GM23338 (cell line): ENCODE results near the gene TRIM52. TPM values are rescaled to one million over a fixed set of nuclear protein-coding genes. Genes with fewer than 3 reads are reported as not detected.

Experiments
- ATAC-seq: fragments of 200-7000 bp; cut with Tn5 transposase; 3 replicates; pipeline ENCODE4 v1.9.1; 2020
- DNase-seq: peaks from one replicate; pipeline ENCODE4 v3.0.0-alpha.2; 2015; ENCODE audit warnings: low spot score
- H2AFZ ChIP-seq: fragments of 200-600 bp; sonication (generic); 2 replicates; pipeline ENCODE4 v1.8.0; 2016; ENCODE audit warnings: antibody characterized with exemption, mild to moderate bottlenecking, moderate library complexity
- H3F3A ChIP-seq: fragments of 200-600 bp; sonication (generic); replicated peaks from 2 replicates; pipeline ENCODE4 v1.8.0; 2017; ENCODE audit warnings: antibody characterized with exemption, mixed run types, low read depth
- H3K27ac ChIP-seq: fragments of 200-600 bp; sonication (generic); 2 replicates; pipeline ENCODE4 v1.6.1; 2016; ENCODE audit warnings: low read depth
- H3K27me3 ChIP-seq: fragments of 200-600 bp; sonication (generic); 2 replicates; pipeline ENCODE4 v1.8.0; 2016; ENCODE audit warnings: mild to moderate bottlenecking, mixed run types, moderate library complexity; ENCODE audit not compliant: insufficient read depth
- H3K36me3 ChIP-seq: fragments of 200-600 bp; sonication (generic); 2 replicates; pipeline ENCODE4 v1.8.0; 2016; ENCODE audit warnings: mild to moderate bottlenecking; ENCODE audit not compliant: insufficient read depth
- H3K4me1 ChIP-seq: fragments of 200-600 bp; sonication (generic); 2 replicates; pipeline ENCODE4 v1.8.0; 2016; ENCODE audit warnings: mild to moderate bottlenecking, moderate library complexity; ENCODE audit not compliant: insufficient read depth
- H3K4me2 ChIP-seq: fragments of 200-600 bp; sonication (generic); 2 replicates; pipeline ENCODE4 v1.7.1; 2017; ENCODE audit warnings: mixed run types
- H3K4me3 ChIP-seq: fragments of 200-600 bp; sonication (generic); 2 replicates; pipeline ENCODE4 v1.6.1; 2016; ENCODE audit warnings: mixed run types
- H3K79me2 ChIP-seq: fragments of 200-600 bp; sonication (generic); replicated peaks from 2 replicates; pipeline ENCODE4 v1.8.0; 2017; ENCODE audit warnings: mild to moderate bottlenecking; ENCODE audit not compliant: insufficient read depth
- H3K9me2 ChIP-seq: fragments of 200-600 bp; sonication (generic); 2 replicates; pipeline ENCODE4 v1.8.0; 2017; ENCODE audit not compliant: insufficient read depth
- H4K20me1 ChIP-seq: fragments of 200-600 bp; sonication (generic); replicated peaks from 2 replicates; pipeline ENCODE4 v1.8.0; 2017; ENCODE audit warnings: mild to moderate bottlenecking; ENCODE audit not compliant: insufficient read depth
- H3K27ac Mint-ChIP-seq: 2 replicates; pipeline ENCODE4 v1.8.0; 2020; ENCODE audit warnings: inconsistent platforms, mild to moderate bottlenecking, moderate library complexity, mixed read lengths
- H3K27me3 Mint-ChIP-seq: 3 replicates; pipeline ENCODE4 v1.8.0; 2022; ENCODE audit warnings: low read depth, mild to moderate bottlenecking, moderate library complexity, mixed read lengths, inconsistent platforms; ENCODE audit not compliant: insufficient read depth, poor library complexity
- H3K36me3 Mint-ChIP-seq: 3 replicates; pipeline ENCODE4 v1.8.0; 2021; ENCODE audit warnings: low read depth, mild to moderate bottlenecking, inconsistent platforms, moderate library complexity, mixed read lengths
- H3K4me1 Mint-ChIP-seq: 3 replicates; pipeline ENCODE4 v1.8.0; 2020; ENCODE audit warnings: mild to moderate bottlenecking, inconsistent platforms, mixed read lengths
- H3K4me3 Mint-ChIP-seq: 3 replicates; pipeline ENCODE4 v1.8.0; 2021; ENCODE audit warnings: moderate library complexity, mild to moderate bottlenecking, inconsistent platforms, mixed read lengths
- H3K9me3 Mint-ChIP-seq: 3 replicates; pipeline ENCODE4 v1.8.0; 2020; ENCODE audit warnings: moderate library complexity, mild to moderate bottlenecking, inconsistent platforms, mixed read lengths
- CREB1 ChIP-seq: fragments of 250-450 bp; sonication (Bioruptor Pico); IDR thresholded peaks from 2 replicates; pipeline ENCODE4 v1.5.0; 2020; ENCODE audit warnings: low read depth, mild to moderate bottlenecking, moderate library complexity
- ETS1 ChIP-seq: IDR thresholded peaks from 2 replicates; pipeline ENCODE4 v1.6.1; 2016; ENCODE audit warnings: antibody characterized with exemption
- EZH2phosphoT487 ChIP-seq: fragments of 200-600 bp; sonication (generic); IDR thresholded peaks from one replicate; pipeline ENCODE4 v1.8.1; 2018; ENCODE audit warnings: antibody characterized with exemption; ENCODE audit not compliant: unreplicated experiment
- NANOG ChIP-seq: IDR thresholded peaks from 2 replicates; pipeline ENCODE4 v1.6.1; 2016; ENCODE audit warnings: antibody characterized with exemption, borderline replicate concordance
- POLR2AphosphoS5 ChIP-seq: IDR thresholded peaks from 2 replicates; pipeline ENCODE4 v1.6.1; 2016; ENCODE audit warnings: antibody characterized with exemption, low read depth
- REST ChIP-seq: IDR thresholded peaks from one replicate; pipeline ENCODE4 v1.6.1; 2018; ENCODE audit warnings: antibody characterized with exemption; ENCODE audit not compliant: unreplicated experiment
- ZNF462 ChIP-seq: fragments of 250-450 bp; sonication (Bioruptor Pico); IDR thresholded peaks from 2 replicates; pipeline ENCODE4 v1.5.0; 2020; ENCODE audit warnings: mild to moderate bottlenecking, moderate library complexity
- polyA plus RNA-seq: library from polyadenylated mRNA; unstranded; fragments of >200 nt; fragmentation: Nextera tagmentation; extraction: Ambion mirVana; gene quantifications from 2 replicates; pipeline ENCODE4 v1.2.1, GENCODE V29; 2016
- total RNA-seq: library from RNA; depleted of rRNA; stranded (reverse); fragments of >200 nt; shearing (Covaris generic); gene quantifications from 2 replicates; pipeline ENCODE4 v1.2.3, GENCODE V29; 2014

Gene TRIM52
- total and polyA plus RNA-seq, 2 experiments from 2014 or later: 6.2 to 8.1 TPM

- peaks cover 25% of the 10 kb centered on the region for H3K79me2 ChIP-seq
- H4K20me1 ChIP-seq: no peaks in the 10 kb centered on the region; the same call in 1 of the 2 replicates
- H3K4me2 ChIP-seq: peak overlapping the region; percentile 82
- TF ChIP-seq EZH2phosphoT487 (no peak), CREB1 (CRISPR knock-in tag) (peak; percentile 60), POLR2AphosphoS5 (0 out of 2 replicates have a peak, but pooled peaks have one; percentile 25), REST (peak; percentile 5), NANOG (peak; percentile 48; the same call in 1 of the 2 replicates), ZNF462 (CRISPR knock-in tag) (no peak), ETS1 (peak; percentile 52; the same call in 1 of the 2 replicates)
- H3F3A ChIP-seq: peaks cover 13% of the 10 kb centered on the region
- H3K27me3 ChIP-seq: no peaks in the 10 kb centered on the region; the same call in 1 of the 2 replicates
- H3K4me1 ChIP-seq: peaks cover 12% of the 10 kb centered on the region; the same call in 1 of the 2 replicates
- H3K36me3 Mint-ChIP-seq: peaks cover 15% of the 10 kb centered on the region; the same call in 2 of the 3 replicates
- peaks cover 23% of the 10 kb centered on the region for H3K4me1 Mint-ChIP-seq
- DNase-seq (peak; percentile 92), ATAC-seq (peak; percentile 41)
- H3K4me3 ChIP-seq: peak overlapping the region; percentile 66
- H3K27ac ChIP-seq: peak overlapping the region; percentile 47; the same call in 1 of the 2 replicates
- 0 out of 2 replicates have a peak overlapping the region, but pooled peaks have one; percentile 24 for H2AFZ ChIP-seq
- peak overlapping the region; percentile 93 for H3K27ac Mint-ChIP-seq
- H3K9me2 ChIP-seq: no peaks in the 10 kb centered on the region
- H3K9me3 Mint-ChIP-seq: peaks cover 16% of the 10 kb centered on the region
- peaks cover 61% of the 10 kb centered on the region for H3K27me3 Mint-ChIP-seq
- H3K36me3 ChIP-seq: peaks cover 6% of the 10 kb centered on the region; the same call in 1 of the 2 replicates
- H3K4me3 Mint-ChIP-seq: peak overlapping the region; percentile 99
These were observed 38.9 kb downstream of the TRIM52 start for GRCh38 chr5:181221792-181222629.
